NCI-H69 (cell line): ENCODE data around the gene PAPPA2.

Experiments used
- DNase-seq: peaks from one replicate; lab custom pipeline; 2025; lab: John Stamatoyannopoulos, UW

PAPPA2 gene

DNA sequence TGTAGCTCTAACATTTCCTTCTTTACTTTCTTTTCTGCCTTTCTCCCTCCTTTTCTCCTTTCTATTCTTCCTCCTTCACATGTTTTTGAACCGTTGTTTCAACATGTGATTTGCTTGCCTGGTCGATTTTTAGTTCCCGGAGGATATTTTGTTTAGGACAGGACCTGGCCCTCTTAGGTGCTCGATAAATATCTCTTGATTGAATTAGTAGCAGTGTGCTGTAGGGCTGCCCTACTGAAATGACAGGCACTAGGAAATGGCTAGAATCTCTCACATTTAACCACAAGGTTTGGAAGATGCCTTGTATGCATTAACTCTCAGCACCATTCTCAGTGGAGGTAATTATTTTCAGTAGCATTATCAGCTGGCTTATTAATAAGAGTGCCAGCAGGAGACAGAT lies 305.6 kb downstream of the PAPPA2 start:
- DNase-seq, result no peak

DNA sequence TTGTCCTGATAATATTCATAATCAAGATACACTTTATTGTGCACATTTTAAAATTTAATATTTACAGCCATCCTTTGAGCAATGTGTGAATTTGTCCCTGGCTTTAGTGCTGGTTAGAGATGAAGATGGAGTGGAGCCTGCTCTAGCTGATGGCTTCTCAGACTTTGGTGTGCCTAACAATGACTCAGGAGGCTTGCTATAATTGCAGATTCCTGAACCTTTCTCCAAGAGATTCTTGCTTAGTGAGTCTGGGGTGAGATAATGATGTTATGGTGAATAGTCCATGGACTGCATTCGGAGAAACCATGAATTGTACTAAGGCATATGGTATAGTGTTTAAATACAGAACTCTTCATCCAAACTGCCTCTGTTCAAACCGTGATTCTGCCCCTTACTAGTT lies 307.1 kb downstream of the PAPPA2 start:
- no peak for DNase-seq

DNA sequence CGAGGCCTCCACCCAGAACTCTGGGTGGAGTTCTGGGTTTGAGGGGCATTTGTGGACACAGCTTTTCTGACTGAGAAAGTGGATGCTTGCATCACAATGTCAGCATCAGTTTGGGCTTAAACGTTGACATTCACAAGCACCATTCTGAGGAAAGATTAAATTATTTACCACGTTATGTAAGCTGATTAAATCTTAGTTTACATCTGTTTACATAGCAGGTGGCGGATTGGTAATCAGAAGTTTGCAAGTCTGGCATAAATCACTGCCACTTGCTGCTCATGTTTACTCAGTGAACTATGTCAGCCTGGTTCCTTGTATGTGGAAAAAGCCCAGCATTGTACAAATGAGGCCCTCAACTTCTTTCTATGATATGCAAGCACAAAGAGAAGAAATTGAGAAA lies 310.1 kb downstream of the PAPPA2 start:
- DNase-seq, result no peak

DNA sequence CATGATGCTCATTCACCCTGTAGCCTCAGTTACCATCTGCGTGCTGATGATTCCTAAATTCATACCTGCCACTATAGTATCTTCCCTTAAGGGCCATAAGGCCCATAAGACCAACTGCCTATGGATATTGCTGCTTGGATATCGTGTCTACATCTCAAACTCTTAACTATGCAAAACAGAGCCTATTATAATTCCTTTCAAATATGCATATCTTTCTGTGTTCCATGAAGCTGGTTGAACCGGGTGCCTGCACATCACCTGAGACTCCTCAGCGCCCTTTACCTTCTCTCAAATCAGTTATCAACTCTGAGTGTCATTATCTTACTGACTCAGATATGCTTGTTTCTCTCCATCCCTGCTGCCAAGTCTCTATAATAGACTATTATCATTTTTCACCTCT lies 311.2 kb downstream of the PAPPA2 start:
- DNase-seq, result no peak

DNA sequence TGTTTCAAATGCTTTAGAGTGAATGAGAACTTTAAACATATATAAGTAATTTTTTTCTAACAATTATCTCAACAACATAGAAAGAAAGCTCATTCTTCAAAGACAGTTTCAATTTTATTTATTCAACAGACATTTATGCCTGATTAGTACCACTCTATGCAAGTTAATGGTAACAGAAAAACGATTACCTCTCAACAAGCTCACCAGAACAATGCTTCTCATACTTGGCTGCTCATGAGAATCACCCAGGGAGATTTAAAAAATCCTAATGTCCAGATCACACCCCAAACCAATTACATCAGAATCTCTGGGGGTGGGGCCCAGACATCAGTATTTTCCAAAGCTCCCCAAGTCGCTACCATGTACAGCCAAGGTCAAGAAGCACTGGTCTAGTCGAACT lies 312.4 kb downstream of the PAPPA2 start:
- no peak for DNase-seq

DNA sequence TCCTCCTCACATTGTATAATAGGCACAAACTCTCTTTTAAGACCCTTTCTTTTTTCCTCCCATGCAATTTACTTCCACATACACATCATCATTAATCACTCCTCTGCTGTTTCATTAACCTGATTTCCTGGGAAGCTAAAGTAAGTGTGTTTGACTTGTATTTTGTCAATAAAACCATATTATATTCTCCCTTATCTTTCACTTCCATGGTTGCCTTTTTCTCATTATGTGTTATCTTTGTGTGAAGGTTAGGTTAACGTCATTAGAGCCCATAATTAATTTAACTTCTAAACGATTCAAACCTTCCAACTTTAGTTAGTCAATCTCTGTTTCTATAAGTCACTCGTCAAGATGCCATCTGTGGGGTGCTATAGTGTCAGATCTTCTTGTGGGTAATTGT lies 313.0 kb downstream of the PAPPA2 start:
- no peak for DNase-seq

DNA sequence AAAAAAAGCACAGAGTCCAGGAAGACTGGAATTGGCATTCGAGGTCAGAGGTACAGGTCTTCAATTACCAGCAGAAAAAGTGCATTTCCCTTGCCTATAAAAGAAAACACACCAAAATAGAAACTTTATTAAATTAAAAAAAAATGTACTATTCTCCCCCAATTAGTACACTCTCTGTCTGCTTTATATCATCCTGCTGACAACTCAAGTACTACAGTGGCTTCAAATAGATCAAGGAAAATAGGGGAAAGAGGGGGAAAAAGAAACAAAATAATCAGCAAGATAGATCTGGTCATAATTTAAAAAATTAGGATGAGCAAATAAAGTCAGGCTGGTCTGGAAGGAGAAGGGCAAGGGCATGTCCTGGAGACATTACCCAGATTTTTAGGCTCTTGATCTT lies 315.1 kb downstream of the PAPPA2 start:
- DNase-seq, result no peak

DNA sequence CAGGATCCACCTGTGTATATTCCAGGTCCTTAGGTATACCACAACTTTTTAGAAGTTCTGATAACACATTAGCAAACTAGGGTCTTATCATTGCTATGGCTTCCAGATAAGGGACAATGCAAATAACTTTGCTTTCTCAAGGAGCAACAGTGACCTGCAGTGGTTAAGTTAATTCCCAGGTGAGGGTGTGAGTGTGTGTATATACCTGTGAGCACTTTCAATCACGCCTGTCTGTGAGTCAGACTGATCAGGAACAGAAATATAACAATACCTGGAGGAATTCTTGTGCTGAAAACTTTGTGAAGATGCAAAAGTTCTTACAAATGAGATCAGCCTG lies 317.0 kb downstream of the PAPPA2 start:
- no peak for DNase-seq

DNA sequence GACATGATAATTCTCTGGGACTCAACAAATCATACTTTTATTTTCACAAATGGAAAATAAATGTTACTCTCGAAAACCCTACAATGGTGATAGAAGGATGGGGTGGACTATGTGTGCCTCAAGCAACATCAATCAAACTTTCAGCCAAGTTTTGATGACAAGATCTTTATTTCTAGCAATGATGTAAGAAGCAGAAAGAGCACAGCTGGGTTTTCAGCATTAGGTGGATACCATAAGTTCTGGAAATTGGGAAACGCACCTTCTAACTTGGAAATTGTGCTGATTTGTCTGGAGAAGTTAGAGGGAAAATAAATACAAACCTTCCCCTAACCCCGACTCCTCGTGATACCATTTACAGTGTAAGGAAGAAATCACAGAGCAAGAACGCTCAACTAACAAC lies 320.3 kb downstream of the PAPPA2 start:
- no peak for DNase-seq

DNA sequence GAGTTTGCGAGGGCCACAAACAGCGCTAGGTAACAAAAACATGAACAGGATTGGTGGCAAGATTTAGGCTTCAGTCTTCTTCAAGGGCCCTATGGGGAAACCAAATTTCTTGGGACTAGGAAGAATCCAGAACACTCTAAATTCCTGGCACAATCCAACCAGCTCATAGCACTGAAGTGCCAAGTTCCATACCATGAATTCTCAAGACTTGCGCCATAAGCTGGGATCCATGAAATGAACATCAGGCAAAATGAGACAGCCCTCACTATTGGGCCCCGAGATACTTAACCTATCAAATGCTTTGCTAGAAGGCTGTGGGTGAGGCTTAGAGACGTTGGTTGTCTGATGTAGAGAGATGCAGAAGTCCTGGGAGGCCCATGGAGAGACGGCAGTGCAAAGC lies 322.1 kb downstream of the PAPPA2 start:
- DNase-seq, result no peak

DNA sequence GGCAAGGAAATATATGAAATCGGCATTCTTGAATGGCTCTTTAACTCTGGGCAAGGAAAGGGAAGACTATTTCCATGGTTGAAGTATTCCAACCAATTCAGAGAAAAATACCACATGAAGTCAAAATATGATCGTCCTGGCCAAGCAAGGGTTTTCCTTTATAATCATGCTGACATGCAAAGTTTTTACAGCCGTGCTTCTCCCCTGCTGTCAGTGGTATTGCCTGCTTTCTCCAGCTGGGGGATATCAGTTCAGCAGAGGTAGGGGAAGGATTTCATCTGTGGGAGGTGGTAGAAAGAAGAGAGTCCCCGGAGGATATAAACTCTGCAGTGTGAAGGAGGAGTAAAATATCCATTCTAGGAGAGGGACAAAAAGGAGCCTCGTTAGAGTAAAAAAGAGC lies 322.8 kb downstream of the PAPPA2 start:
- no peak for DNase-seq

DNA sequence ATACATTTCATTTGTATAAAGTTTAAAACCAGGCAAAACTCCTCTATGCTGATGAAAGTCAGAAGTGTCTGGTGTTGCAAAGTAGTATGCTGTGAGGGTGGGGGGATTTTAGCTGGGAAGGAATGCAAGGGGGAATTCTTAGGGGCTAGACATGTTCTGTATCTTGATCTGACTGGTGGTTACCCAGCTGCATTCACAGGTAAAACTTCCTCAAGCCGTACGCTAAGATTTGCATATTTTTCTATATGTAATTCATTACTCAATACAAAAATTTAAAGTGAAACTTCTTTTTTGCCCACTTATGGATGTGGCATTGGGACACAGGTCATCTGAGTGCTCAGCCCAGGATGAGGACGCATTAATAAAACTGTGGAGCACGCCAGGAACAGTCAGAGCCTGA lies 323.3 kb downstream of the PAPPA2 start:
- no peak for DNase-seq

DNA sequence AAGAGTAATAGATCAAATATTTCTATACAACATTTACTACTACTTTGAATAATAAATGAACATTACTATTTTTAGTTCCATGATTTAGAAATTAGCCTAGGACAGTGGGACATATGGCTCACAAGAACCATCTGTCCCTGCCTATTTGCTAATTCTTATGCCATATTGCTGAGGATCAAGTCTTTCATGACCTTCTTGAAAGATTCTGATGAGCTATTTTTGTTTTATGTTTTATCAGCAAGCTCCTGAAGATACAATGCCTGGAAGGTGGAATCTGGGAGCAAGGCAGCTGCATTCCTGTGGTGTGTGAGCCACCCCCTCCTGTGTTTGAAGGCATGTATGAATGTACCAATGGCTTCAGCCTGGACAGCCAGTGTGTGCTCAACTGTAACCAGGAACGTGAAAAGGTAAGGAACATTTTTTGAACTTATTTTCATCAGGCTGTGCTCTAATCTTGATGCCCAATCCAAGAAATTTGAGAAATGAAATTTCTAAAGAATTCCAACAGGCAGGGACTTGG lies 326.7 kb downstream of the PAPPA2 start:
- DNase-seq, result no peak

DNA sequence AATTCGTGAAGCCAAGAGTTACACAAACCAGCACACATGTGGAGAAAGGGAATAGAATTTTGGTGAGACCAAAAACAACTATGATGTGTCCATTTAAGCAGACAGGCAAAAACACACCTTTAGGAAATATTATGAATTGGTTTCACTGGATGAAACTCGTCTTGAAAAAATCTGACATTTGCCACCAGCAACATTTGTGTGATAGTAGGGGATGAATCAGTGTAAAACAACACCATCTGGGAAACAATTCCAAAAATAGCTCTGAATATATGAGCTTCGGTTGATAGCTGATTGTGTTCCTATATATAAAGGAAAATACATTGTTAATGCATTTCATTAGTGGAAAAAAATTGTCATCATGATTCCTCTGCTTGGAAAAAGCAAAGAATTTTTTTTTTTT lies 327.8 kb downstream of the PAPPA2 start:
- no peak for DNase-seq

DNA sequence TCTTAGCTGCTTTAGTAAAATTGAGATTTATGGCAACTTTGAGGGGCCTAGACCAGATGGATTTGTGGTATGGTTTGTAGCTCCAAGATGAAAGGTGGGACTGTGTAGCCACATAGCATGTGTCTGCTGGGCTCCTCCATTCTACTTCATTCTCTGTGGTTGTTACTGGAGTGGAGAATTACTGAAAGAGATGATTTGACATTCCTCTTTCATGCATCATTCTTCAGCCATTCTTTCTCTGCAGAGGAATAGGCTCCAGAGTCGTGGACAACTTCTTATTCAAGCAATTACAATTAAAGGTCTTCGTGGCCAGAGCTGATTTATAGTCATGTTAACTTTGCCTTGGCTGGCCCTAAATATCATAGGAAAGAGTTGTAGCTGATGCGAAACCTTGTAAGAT lies 328.9 kb downstream of the PAPPA2 start:
- no peak for DNase-seq

DNA sequence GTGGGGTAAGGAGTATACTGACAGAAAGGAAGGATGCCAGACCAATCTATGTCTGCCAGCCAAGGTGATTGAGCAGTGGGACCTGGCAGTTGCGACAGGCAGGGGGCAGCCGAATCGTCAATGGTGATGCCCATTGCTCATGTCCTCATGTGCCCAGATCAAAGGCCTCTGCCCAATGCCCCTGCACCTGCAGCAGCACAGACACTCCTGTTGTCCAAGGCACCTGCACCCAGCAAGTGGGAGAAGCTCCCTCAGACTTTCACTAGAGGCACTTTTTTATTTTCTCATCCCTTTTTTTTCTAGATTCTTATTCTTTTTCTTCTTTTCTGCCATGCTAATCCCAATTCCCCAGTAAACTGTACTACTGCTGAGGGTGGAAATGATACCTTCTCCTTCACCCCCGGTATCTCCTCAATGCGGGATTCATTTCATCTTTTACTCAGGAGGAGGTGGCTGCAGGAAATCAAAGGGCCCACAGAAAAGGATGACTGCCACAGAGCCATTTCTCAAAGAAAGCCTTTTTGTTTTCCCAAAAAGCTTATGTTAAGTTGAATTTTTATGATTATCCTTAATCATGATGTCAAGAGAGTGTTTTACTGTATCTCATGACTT lies 332.0 kb downstream of the PAPPA2 start:
- DNase-seq, result no peak

DNA sequence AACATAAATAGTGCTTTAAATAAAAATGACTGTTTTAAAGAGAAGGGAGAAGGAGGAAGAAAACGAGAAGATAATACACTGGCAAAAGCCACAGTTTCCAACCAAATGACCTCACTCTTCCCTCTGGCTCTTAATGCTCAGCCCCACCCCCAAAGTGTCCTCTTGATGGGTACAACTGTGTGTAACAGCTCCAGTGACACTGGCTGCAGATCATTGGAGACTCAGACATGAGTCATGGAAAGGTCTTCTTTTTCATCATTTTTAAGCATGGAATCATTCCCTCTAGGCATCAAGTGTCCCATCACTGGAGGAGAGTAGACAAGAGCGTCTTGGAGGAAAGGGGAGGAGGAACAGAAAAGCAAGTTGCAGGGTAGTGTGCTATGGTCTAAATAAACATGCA lies 333.0 kb downstream of the PAPPA2 start:
- DNase-seq, result no peak

DNA sequence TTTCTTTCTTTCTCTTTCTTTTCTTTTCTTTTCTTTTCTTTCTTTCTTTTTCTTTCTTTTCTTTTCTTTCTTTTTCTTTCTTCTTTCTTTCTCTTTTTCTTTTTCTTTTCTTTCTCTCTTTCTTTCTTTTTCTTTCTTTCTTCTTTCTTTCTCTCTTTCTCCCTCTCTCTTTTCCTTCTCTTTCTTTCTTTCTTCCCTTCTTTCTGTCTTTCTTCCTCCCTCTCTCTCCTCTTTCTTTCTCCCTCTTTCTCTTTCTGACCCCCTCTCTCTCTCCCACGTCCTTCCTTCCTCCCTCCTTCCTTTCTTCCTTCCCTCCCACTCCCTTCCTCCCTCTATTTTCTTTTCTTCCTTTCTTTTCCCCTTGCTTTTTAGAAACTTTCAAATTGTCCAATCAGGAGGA lies 333.6 kb downstream of the PAPPA2 start:
- DNase-seq, result no peak

DNA sequence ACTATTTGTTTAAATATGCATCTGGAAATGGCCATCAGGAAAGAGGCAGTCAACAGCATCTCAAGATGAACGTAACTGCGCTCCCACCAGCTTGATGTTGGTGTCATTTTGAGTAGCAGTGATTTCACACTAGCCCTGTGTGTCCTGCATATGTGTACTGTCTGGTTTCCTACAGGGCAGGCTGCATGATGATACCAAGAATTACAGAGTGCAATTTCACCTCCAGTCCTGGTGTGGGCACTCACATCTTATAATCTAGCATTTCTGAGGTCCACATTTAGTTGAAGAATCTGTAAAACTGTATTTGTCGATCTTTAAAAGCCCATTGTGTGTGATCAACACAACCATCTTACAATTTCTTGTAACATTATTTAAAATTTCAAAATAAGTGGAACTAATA lies 336.4 kb downstream of the PAPPA2 start:
- no peak for DNase-seq

DNA sequence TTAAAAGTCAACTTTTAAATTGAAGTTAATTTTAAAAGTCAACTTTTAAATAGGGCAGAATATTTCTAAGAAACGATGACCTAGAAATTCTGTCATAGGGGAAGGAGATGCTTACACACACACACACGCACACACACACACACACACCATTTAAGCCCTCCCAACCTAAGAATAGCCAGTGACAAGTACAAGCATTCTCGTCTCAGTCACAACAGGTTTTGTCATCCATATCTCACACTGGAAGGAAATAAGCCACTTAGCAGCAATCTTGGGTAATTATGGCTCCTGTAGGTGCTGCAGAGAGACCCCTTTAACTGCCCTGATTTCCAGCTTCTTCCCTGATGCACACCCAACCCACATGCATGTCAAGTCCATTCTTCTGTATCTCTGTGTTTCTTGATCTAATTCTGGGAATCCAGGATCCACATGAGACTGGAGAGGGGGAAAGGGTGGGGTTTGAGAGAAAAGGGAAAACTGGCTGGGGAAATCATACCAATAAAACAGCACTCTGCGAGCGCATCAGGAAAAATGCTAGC lies 338.1 kb downstream of the PAPPA2 start:
- no peak for DNase-seq

DNA sequence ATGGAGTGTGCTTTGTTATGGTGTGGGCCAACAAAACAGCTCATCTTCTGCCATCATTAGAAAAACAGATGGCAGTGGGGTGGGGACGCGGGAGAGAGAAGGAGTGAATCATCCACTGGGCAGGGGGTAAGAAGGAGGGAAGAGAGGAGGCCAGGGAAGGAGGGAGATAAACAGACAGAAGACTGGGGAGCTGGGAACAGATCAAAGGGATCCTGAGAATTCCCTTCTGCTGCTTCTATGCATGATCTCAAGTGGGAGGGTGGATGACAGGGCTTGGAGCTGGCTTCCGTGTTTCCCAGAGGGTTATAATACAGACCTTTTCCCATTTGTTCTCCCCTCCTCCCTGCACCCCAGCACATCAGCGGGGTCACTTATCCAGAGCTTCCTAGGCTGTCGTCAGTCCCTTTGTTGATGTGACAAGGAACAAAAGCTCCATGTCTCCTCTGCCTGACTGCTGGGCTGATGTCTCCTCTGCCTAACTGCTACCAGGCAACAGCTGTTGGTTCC lies 338.6 kb downstream of the PAPPA2 start:
- no peak for DNase-seq

DNA sequence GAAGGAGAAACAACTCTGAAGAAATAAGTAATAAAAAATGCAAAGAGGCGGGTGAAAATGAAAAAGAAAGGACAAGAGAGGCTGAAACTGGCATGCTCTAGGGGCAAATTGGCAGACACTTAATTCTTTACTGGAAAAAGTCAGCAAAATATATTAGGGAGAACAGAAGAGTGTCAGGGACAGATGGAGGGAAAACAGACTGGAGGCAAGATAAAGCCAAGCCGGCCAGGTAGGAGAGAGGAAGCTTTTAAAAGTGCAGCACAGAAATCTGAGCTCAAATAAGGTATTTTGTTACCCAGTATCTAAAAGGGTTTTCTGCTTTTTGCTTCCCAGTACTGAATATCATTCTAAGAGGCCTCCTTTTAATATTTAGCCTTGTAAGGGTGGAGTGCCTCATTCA lies 339.3 kb downstream of the PAPPA2 start:
- no peak for DNase-seq

DNA sequence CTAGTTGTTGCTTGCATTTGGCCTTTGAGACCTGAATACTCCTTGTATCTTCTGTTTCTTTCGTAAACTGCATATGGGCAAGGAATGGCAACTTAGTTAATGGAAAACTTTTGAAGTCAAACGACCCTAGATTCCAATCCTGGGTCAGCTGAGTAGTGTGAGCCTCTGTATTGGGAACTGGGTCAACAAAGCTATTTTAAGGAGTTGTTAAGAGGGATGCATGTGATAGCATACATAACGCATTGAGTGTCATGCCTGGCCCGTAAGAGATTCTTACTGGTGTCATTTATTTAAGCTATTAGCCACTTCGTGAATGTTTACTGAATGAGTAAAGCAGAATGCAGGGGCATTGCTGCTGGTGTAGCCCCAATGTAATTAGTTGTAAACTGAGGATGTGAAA lies 340.1 kb downstream of the PAPPA2 start:
- DNase-seq, result no peak

DNA sequence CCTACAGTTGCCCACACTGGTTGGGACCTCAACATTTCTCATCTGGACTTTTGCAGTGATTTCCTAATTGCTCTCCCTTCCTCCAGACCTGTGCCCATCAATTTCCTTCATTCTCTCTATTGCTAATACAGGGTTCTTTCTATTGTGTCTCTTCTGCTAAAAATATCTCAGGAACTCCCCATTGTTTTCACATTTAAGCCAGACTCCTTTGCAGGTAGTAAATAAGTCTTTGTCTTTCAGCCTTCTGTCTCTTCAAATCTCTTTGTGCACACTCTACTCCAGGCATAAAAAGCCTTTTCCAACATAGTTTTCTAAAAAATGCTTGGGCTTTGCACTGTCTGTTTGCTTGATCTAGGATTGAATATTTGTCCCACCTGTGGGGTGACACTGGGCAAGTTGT lies 340.6 kb downstream of the PAPPA2 start:
- DNase-seq, result no peak
